Measurements from ENCODE around the gene FGF2.

Gene FGF2

GRCh38 chr4:122854447-122855352 is 28.1 kb downstream of the FGF2 start:
- TF ChIP-seq, protein P1, sequence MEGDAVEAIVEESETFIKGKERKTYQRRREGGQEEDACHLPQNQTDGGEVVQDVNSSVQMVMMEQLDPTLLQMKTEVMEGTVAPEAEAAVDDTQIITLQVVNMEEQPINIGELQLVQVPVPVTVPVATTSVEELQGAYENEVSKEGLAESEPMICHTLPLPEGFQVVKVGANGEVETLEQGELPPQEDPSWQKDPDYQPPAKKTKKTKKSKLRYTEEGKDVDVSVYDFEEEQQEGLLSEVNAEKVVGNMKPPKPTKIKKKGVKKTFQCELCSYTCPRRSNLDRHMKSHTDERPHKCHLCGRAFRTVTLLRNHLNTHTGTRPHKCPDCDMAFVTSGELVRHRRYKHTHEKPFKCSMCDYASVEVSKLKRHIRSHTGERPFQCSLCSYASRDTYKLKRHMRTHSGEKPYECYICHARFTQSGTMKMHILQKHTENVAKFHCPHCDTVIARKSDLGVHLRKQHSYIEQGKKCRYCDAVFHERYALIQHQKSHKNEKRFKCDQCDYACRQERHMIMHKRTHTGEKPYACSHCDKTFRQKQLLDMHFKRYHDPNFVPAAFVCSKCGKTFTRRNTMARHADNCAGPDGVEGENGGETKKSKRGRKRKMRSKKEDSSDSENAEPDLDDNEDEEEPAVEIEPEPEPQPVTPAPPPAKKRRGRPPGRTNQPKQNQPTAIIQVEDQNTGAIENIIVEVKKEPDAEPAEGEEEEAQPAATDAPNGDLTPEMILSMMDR (IDR thresholded peaks at IDR 0.05; ENCODE audit: low read depth, low read length) = no peak
- no peak overlapping the region for H3K4me3 ChIP-seq (ENCODE audit: low read depth, low read length)
- DNase-seq (ENCODE audit: low read depth, low spot score) = peak; percentile 23
- in situ Hi-C loops (cut with HindIII; ENCODE audit: low sequenced_read_pairs) = no loop called here

DNA sequence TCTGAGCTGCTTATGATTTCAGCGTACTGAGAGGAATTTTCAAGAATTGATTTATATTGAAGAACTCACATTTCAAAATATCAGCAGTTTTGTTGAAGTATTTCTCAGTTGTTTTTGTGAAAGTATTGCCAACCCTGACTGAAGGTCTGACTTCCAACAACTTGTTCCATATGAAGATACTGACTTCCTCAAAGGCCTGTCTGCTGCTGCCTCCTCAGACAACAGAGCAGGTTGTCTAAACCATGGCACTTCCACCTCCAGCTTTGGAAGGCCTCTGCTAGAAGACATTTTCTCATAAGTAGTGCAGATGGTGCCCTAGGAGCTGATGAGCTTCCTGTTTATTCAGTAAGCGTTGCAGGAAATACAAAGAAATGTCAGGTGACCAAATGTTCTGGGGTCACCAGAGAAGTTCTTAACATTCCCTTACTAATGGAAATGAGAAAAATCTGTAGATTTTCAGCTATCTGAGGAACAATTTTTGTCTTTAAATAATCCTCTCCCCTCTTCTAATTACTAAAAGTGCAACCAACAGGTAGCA is 28.8 kb downstream of the FGF2 start:
- in situ Hi-C loops (cut with HindIII; ENCODE audit: low sequenced_read_pairs) = no loop called here
- DNase-seq (ENCODE audit: low read depth, low spot score) = no peak
- no peak overlapping the region for H3K4me3 ChIP-seq (ENCODE audit: low read depth, low read length)
- TF ChIP-seq, protein P1 (IDR thresholded peaks at IDR 0.05; ENCODE audit: low read depth, low read length) = no peak

DNA sequence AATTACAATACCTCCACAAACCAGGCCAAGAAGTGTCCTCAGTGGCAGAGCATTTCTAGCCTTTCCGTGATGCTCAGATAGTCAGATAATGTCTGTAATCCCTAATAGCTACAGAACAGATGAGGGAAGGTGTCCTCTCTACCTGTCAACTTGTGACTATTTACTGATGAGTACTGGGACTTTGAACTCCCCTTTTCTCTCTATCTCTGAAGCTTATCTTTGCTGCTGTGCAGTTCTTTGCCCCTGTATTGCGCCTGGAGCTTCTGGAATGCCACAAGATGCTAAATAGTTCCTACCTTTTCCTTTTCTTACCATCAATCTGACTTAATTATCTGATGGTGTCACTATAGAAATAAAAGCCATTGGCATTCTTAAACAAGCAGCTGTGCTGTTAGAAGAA is 30.5 kb downstream of the FGF2 start:
- TF ChIP-seq, protein P1 (IDR thresholded peaks at IDR 0.05; ENCODE audit: low read depth, low read length) = no peak
- DNase-seq (ENCODE audit: low read depth, low spot score) = no peak
- no peak overlapping the region for H3K4me3 ChIP-seq (ENCODE audit: low read depth, low read length)
- in situ Hi-C loops (cut with HindIII; ENCODE audit: low sequenced_read_pairs) = no loop called here

- TF ChIP-seq, protein P1 (IDR thresholded peaks at IDR 0.05; ENCODE audit: low read depth, low read length) = no peak
- in situ Hi-C loops (cut with HindIII; ENCODE audit: low sequenced_read_pairs) = no loop called here
- H3K4me3 ChIP-seq (ENCODE audit: low read depth, low read length) = no peak overlapping the region
- no peak for DNase-seq (ENCODE audit: low read depth, low spot score)
These were observed 32.1 kb downstream of the FGF2 start for GRCh38 chr4:122858705-122859104.

DNA sequence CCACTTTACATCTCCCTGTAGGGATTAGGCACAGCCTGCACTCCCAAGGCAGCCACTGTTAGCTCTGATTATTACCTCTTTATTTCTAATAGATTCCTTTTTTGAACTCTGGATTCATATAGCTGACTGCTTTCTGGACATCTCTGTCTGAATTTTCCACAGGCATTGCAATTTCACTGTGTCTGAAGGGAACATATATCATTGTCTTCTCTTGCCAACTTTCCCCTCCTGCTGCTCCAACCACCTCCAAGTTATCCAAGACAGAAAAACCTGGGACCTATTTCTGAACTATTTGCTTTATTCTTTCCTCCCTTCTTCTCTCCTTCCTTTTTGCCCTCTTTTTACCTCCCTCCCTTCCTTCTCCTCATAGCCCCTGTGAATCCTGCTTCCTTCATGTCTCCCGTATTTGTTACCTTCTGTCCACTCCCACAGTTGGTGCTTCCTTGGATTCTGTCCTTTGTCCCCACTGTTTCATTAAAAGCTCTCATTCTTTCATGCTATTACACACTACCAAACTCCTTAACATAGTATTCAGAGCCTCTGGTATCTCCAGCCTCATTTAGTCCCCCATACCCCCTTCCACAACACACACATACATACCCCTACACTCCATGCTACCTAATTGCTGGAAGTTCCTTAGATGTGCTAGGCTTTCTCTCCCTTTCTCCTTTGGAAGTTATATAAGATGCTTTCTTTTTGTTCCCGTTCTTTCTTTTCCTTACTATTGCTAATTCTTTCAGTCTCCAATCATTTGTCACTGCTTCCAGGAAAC is 34.7 kb downstream of the FGF2 start:
- H3K4me3 ChIP-seq (ENCODE audit: low read depth, low read length) = no peak overlapping the region
- in situ Hi-C loops (cut with HindIII; ENCODE audit: low sequenced_read_pairs) = no loop called here
- no peak for DNase-seq (ENCODE audit: low read depth, low spot score)
- TF ChIP-seq, protein P1 (IDR thresholded peaks at IDR 0.05; ENCODE audit: low read depth, low read length) = no peak

DNA sequence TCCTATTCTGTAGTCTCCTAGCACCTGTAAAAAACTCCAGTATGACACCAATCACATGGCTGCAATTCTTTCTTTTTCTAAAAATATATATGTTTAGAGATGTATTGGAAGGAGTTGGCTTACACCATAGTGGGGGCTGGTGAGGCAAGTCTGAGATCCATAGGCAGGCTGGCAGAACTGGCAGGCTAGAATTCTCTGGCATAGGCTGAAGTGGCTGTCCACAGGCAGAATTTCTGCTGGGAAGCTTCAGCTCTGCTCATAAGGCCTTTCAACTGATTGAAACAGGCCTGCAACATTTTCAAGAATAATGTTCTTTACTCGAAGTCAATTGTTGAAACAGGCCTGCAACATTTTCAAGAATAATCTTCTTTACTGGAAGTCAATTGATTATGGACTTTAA is 37.0 kb downstream of the FGF2 start:
- in situ Hi-C loops (cut with HindIII; ENCODE audit: low sequenced_read_pairs) = no loop called here
- TF ChIP-seq, protein P1 (IDR thresholded peaks at IDR 0.05; ENCODE audit: low read depth, low read length) = no peak
- no peak for DNase-seq (ENCODE audit: low read depth, low spot score)
- H3K4me3 ChIP-seq (ENCODE audit: low read depth, low read length) = no peak overlapping the region
